22Rv1 (cell line): ENCODE results near the gene CEBPZ.

Experiments
- CTCF ChIP-seq: fragments of 450-650 bp; IDR thresholded peaks from 2 replicates; pipeline ENCODE4 v1.5.1; 2017; ENCODE audit warnings: mild to moderate bottlenecking
- ZFX ChIP-seq: fragments of 450-650 bp; IDR thresholded peaks from 2 replicates; pipeline ENCODE4 v1.6.1; 2017; ENCODE audit warnings: antibody characterized with exemption, borderline replicate concordance

- no peak for TF ChIP-seq CTCF
- no peak for TF ChIP-seq ZFX
These were observed 8.3 kb downstream of the CEBPZ start for GRCh38 chr2:37223131-37223530.
